GM18519 (cell line): Measurements from ENCODE around the gene TMEM38A.
"Not testable (repeated sequence)": the region's sequence is repeated elsewhere in the genome, so short reads cannot be mapped to it uniquely, and the experiment has no call there.

ENCODE experiments used
- ATAC-seq: cut with Tn5 transposase; IDR thresholded peaks from one replicate; pipeline ENCODE4 v1.9.1; 2021; ENCODE audit warnings: mild to moderate bottlenecking, moderate library complexity; ENCODE audit not compliant: unreplicated experiment, low FRiP score

Gene TMEM38A

GRCh38 chr19:16631465-16631864 lies 29.5 kb upstream of the TMEM38A start:
- no peak for ATAC-seq

GRCh38 chr19:16637535-16637934 lies 23.4 kb upstream of the TMEM38A start:
- ATAC-seq = no peak

- no peak for ATAC-seq
These were observed 22.3 kb upstream of the TMEM38A start for GRCh38 chr19:16638666-16639065.

GRCh38 chr19:16640951-16641350 lies 20.0 kb upstream of the TMEM38A start:
- no peak for ATAC-seq

GRCh38 chr19:16641695-16642094 lies 19.2 kb upstream of the TMEM38A start:
- no peak for ATAC-seq

- no peak for ATAC-seq
These were observed 15.8 kb upstream of the TMEM38A start for GRCh38 chr19:16645140-16645539.

GRCh38 chr19:16649734-16650133 lies 11.2 kb upstream of the TMEM38A start:
- ATAC-seq = no peak

GRCh38 chr19:16650821-16651220 lies 10.1 kb upstream of the TMEM38A start:
- ATAC-seq = no peak

- ATAC-seq = not testable (repeated sequence)
These were observed 9.3 kb upstream of the TMEM38A start for GRCh38 chr19:16651421-16652188.

- ATAC-seq = no peak
These were observed 8.1 kb upstream of the TMEM38A start for GRCh38 chr19:16652854-16653253.

GRCh38 chr19:16654140-16654539 lies 6.8 kb upstream of the TMEM38A start:
- no peak for ATAC-seq

- no peak for ATAC-seq
These were observed 6.3 kb upstream of the TMEM38A start for GRCh38 chr19:16654627-16655026.

GRCh38 chr19:16655727-16656126 lies 5.2 kb upstream of the TMEM38A start:
- no peak for ATAC-seq

GRCh38 chr19:16657384-16657783 lies 3.6 kb upstream of the TMEM38A start:
- ATAC-seq = no peak

GRCh38 chr19:16659464-16659831 lies 1.5 kb upstream of the TMEM38A start:
- ATAC-seq = no peak

GRCh38 chr19:16659832-16660708 lies 869 bp upstream of the TMEM38A start, which contains the start of gene SMIM7:
SMIM7 (minus strand) TSS chr19:16660144; CDS start chr19:16660110, 34 bp downstream.
- ATAC-seq = peak; percentile 73

GRCh38 chr19:16661480-16662034 lies 618 bp downstream of the TMEM38A start:
- ATAC-seq = no peak

GRCh38 chr19:16668176-16668575 lies 7.2 kb downstream of the TMEM38A start:
- no peak for ATAC-seq

- not testable (repeated sequence) for ATAC-seq
These were observed 7.8 kb downstream of the TMEM38A start for GRCh38 chr19:16668702-16669101.

- no peak for ATAC-seq
These were observed 9.4 kb downstream of the TMEM38A start for GRCh38 chr19:16670291-16670690.

- ATAC-seq = no peak
These were observed 10.8 kb downstream of the TMEM38A start for GRCh38 chr19:16671652-16672274.
